NCI-H446 treated with DMSO at 0.1 percent for 48 hours (cell line): ENCODE measurements around the gene PLD4.

Experiments used
- DNase-seq: peaks from one replicate; lab custom pipeline; 2025; lab: John Stamatoyannopoulos, UW

The PLD4 gene

DNA sequence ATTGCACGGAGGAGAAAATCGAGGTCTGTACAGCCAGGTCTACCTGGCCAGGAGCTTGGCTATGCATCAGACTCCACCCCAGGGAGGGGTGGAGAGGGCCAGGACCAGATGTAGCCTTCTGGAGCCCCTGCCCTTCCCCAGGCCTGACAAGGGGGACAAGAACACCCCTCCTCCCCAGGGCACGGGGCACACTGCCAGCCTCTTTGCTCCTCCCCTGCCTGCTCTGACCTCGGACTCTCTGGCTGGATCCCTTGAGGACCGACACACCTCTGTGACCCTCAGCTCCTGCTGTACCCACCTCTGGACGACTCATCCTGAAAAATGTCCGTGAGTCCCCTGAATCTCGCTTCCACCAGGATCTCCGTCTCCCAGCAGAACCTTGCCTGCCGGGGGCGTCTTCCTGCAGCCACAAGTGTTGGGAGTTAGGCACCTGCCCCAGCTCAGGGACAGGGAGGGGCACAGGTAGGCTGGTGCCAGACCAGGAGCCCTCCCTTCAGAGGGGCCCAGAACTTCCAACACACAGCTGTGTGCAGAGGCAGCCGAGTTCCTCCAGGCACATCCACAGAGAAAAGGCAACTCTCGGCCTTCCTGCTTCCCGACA lies 31.7 kb downstream of the PLD4 start:
- DNase-seq: no peak

DNA sequence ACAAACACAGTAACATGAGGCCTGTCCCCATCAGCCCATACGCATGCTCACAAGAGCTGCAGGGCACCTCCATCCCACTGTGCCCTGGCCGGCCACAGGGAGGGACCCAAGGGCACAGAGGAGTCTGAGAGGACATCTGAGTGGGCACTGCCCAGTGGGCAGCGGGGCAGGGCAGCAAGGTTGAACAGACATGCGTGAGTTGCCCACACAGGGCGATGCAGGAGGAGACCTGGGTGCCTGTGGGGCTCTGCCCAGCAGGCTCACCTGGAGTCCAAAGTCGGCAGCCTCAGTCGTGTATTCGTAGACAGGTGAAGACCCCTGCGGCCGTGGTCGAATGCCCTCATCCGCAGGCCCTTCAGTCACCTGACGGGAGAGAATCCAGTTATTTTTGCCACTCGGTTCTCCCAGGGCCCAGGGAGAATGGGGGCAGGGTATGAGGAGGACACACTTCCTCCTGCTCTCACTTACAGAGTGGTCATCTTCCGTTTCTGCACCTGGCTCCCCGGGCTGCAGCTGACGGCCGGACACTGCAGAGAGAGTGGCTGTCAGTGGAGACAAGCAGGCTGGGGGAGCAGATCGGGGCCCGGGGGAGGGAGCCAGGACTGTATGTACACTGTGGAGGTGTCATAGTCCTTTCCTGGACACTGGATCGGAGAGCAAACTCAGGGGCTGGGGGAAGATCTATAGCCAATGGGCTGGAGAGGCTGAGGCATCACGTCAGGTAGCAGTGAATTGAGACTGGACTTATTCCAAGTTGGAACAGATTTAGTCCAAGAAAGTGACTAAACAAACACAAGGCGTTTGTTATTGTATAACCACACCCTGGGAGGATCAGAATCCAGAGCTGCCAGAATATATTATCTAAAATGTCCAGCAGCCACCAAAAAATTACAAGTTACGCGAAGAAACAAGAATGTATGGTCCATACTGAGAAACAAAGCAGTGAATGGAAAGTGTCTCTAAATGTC lies 32.8 kb downstream of the PLD4 start:
- no peak for DNase-seq

- DNase-seq: no peak
Observed at GRCh38 chr14:104964546-104964945, 39.9 kb downstream of the PLD4 start.

DNA sequence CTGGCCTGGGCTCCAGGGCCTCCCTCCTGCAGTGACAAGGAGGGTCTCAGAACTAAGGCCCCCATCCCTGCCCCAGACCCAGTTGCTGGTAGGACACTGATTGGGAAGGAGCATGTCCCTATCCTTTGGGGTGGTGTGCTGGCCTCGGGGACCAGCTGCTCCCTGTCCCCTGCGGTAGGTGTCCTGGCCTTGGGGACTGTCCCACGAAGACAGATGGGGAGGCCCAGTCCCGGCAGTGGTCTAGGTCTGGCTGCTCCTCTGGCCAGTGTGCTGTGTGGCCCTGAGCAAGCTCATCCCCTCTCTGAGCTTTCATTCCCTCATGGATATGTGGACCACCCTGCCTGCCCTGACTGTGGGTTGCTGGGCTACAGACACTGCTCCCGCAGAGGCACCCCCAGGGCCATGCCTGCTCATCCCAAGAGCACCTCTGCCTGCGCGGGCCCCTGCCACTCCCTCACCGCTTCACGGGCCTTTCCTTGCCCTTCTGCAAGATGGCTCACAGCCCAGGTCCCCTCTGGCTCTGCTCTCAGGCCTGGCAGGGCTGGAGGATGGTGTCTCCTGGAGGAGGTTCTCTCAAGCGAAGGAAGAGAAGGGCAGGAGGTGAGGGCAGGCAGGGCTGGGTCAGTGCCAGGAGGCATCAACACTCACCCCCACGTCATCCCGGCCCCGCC lies 41.0 kb downstream of the PLD4 start:
- no peak for DNase-seq

- DNase-seq: no peak
Observed at GRCh38 chr14:104966261-104966865, 41.7 kb downstream of the PLD4 start.

GRCh38 chr14:104966981-104967385 lies 42.3 kb downstream of the PLD4 start:
- no peak for DNase-seq

GRCh38 chr14:104967386-104968152 lies 42.9 kb downstream of the PLD4 start:
- DNase-seq: no peak

- DNase-seq: no peak
Observed at GRCh38 chr14:104968153-104968527, 43.5 kb downstream of the PLD4 start.

- DNase-seq: peak; percentile 7
Observed at GRCh38 chr14:104968541-104969401, 44.1 kb downstream of the PLD4 start.

- no peak for DNase-seq
Observed at GRCh38 chr14:104969741-104970230, 45.1 kb downstream of the PLD4 start.

GRCh38 chr14:104970231-104971068 lies 45.8 kb downstream of the PLD4 start:
- DNase-seq: peak; percentile 45

GRCh38 chr14:104971447-104972240 lies 47.0 kb downstream of the PLD4 start:
- DNase-seq: no peak

- no peak for DNase-seq
Observed at GRCh38 chr14:104972301-104973134, 47.8 kb downstream of the PLD4 start.

- DNase-seq: peak; percentile 77
Observed at GRCh38 chr14:104973135-104973384, 48.4 kb downstream of the PLD4 start.

DNA sequence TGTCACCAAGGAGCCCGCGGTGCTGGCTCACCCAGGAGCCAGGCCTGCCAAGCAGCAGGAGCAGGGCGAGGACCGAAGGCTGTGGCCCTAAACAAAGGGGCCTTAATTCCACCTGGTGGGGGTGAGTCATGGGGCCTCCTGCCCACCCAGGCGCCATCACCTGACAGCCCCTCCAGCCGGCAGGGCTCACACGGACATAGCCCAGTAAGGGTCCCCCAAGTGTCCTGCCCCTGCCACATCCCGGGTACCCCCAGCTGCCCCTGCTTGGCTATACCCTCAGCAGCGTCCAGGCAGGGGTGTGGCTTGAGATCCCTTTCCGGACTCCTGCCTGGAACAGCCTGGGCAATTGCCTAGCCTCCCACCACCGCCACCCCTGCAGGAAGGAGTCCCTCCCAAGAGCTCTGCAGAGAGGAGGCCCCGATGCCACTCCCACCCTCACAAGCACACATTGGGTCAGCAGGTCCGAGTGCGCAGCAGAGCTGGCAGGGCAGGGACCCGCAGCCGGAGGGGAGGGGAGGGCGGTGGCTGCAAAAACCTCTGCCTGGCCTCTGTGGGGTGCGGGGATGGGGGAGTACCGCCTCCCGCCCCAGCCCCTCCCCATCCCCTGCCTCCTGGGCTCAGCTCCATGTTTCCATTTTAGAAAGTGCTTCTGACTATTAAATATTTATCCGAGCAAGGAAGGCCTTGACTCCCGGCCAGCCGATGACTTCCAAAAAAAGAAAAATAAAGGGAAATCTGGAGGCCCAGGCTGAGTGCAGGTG lies 48.9 kb downstream of the PLD4 start:
- DNase-seq: peak; percentile 43

DNA sequence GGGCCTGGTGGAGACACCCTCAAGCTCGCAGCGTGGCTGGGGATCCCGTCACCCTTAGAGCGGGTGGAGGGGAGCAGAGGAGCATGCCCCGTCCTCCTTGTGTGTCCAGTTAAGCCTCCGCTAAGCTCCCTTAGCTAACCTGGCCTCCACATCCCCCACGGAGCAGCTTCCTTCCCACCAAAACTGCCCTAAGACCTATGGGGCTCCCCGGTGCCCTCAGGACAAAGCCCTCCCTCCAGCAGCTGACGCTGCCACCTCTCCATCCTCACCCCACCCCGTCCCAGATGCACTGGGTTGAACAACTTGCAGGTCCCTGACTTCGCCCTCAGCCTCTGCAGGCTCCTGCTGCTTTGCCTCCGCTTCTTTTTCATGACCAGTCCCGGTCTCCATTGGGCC lies 49.5 kb downstream of the PLD4 start:
- DNase-seq: no peak

- DNase-seq: no peak
Observed at GRCh38 chr14:104974665-104975390, 50.1 kb downstream of the PLD4 start.
